ELR (cell line): Measurements from ENCODE around the gene IFT172.
"Not testable (repeated sequence)": the region's sequence is repeated elsewhere in the genome, so short reads cannot be mapped to it uniquely, and the experiment has no call there.

Experiments used
- DNase-seq: peaks from one replicate; pipeline ENCODE4 v3.0.0-alpha.2; 2015; ENCODE audit warnings: low read depth

IFT172 gene

GRCh38 chr2:27489498-27490397 is at the start of gene IFT172:
Gene IFT172, minus strand, starts transcription at chr2:27489743. Its CDS starts 90 bp downstream, at chr2:27489653.
- DNase-seq, result peak; percentile 99

- not testable (repeated sequence) for DNase-seq
These were observed 49.4 kb upstream of the IFT172 start for GRCh38 chr2:27538839-27539450.

- DNase-seq, result no peak
These were observed 47.7 kb upstream of the IFT172 start for GRCh38 chr2:27537287-27537686.

GRCh38 chr2:27531983-27532382 is 42.4 kb upstream of the IFT172 start:
- no peak for DNase-seq

- DNase-seq, result peak; percentile 51
These were observed 37.6 kb upstream of the IFT172 start for GRCh38 chr2:27527182-27527581.

GRCh38 chr2:27522400-27522945 is 32.9 kb upstream of the IFT172 start:
- DNase-seq, result no peak

- no peak for DNase-seq
These were observed 30.8 kb upstream of the IFT172 start for GRCh38 chr2:27520316-27520715.

GRCh38 chr2:27518782-27519113 is 29.2 kb upstream of the IFT172 start:
- no peak for DNase-seq

GRCh38 chr2:27518113-27518781 is 28.7 kb upstream of the IFT172 start:
- DNase-seq, result no peak

- DNase-seq, result no peak
These were observed 19.8 kb upstream of the IFT172 start for GRCh38 chr2:27509326-27509725.

- DNase-seq, result no peak
These were observed 17.8 kb upstream of the IFT172 start for GRCh38 chr2:27507293-27507692.

- DNase-seq, result no peak
These were observed 17.0 kb upstream of the IFT172 start for GRCh38 chr2:27506587-27506986.

GRCh38 chr2:27502142-27502541 is 12.6 kb upstream of the IFT172 start:
- no peak for DNase-seq

GRCh38 chr2:27501042-27501441 is 11.5 kb upstream of the IFT172 start:
- no peak for DNase-seq

GRCh38 chr2:27498975-27499374 is 9.4 kb upstream of the IFT172 start:
- no peak for DNase-seq

GRCh38 chr2:27497288-27497627 is 7.7 kb upstream of the IFT172 start:
- DNase-seq, result no peak

GRCh38 chr2:27496357-27497287 is 7.1 kb upstream of the IFT172 start, which contains the start of gene GCKR:
Gene GCKR, plus strand, starts transcription at chr2:27496839. Its CDS starts 66 bp downstream, at chr2:27496905.
- DNase-seq, result peak; percentile 19

- no peak for DNase-seq
These were observed 6.4 kb upstream of the IFT172 start for GRCh38 chr2:27495840-27496356.

GRCh38 chr2:27494944-27495554 is 5.5 kb upstream of the IFT172 start, which contains the start of gene FNDC4:
Gene FNDC4, minus strand, starts transcription at chr2:27495200. Its CDS starts 521 bp downstream, at chr2:27494679.
- peak; percentile 40 for DNase-seq

GRCh38 chr2:27494284-27494943 is 4.9 kb upstream of the IFT172 start:
- DNase-seq, result peak; percentile 25
